GM19438 (cell line): Measurements from ENCODE around the gene BFAR.
A peak's percentile ranks its signal among the peaks of the same experiment; 100 is the strongest.
"Not testable (repeated sequence)": the region's sequence is repeated elsewhere in the genome, so short reads cannot be mapped to it uniquely, and the experiment has no call there.

Experiments used
- ATAC-seq: cut with Tn5 transposase; IDR thresholded peaks from one replicate; pipeline ENCODE4 v1.9.1; 2021; ENCODE audit warnings: low read depth; ENCODE audit not compliant: unreplicated experiment

BFAR gene

GRCh38 chr16:14635395-14636165 lies 2.8 kb downstream of the BFAR start:
- no peak for ATAC-seq

GRCh38 chr16:14636179-14636950 lies 3.6 kb downstream of the BFAR start:
- not testable (repeated sequence) for ATAC-seq

DNA sequence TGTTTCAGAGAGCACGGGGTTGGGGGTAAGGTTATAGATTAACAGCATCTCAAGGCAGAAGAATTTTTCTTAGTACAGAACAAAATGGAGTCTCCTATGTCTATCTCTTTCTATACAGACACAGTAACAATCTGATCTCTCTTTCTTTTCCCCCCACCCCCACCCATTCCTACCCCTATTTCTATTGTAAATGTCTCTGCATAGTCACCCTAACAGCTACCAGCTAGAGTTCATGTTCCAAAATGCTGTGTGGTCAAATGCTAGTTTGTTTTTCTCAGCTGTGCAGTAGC lies 4.1 kb downstream of the BFAR start:
- ATAC-seq = not testable (repeated sequence)

DNA sequence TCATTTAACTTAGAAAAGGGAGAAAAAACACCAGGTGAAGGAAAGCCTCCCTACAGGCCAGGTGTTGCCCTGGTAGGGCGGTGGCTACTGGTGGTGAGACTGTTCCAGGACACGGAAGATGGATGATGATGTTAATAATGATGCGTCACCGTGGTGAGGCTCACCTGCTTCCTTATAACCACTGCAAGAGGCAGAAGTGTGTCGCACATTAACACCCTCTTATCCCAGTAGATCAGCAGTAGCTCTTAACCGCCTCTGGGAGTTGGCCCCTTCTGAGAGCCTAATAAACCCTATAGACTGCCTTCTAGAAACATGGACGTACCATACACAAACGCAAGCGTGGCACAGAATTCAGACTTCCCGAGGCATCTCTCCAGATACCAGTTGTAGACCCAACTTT lies 7.8 kb downstream of the BFAR start:
- ATAC-seq = no peak

DNA sequence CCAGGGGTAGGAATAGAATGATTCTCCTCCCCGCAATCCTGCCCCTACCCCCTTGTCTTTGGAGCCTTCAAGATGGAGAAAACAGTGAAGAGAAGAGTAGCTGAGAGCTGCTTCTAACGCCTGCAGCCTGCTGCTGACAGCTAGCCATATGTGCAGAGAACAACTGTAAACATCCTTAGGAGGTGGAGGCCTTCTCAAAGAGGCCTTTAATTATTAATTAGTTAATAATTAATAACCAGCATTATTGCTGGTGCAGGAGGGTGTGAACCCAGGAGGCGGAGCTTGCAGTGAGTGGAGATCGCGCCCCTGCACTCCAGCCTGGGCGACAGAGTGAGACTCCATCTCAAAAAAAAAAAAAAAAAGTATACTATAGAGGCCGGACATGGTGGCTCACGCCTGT lies 8.5 kb downstream of the BFAR start:
- ATAC-seq = no peak

GRCh38 chr16:14641926-14642325 lies 9.2 kb downstream of the BFAR start:
- no peak for ATAC-seq

GRCh38 chr16:14649816-14650215 lies 17.1 kb downstream of the BFAR start:
- ATAC-seq = no peak

GRCh38 chr16:14650629-14651028 lies 17.9 kb downstream of the BFAR start:
- ATAC-seq = no peak

GRCh38 chr16:14652726-14653125 lies 20.0 kb downstream of the BFAR start:
- no peak for ATAC-seq

DNA sequence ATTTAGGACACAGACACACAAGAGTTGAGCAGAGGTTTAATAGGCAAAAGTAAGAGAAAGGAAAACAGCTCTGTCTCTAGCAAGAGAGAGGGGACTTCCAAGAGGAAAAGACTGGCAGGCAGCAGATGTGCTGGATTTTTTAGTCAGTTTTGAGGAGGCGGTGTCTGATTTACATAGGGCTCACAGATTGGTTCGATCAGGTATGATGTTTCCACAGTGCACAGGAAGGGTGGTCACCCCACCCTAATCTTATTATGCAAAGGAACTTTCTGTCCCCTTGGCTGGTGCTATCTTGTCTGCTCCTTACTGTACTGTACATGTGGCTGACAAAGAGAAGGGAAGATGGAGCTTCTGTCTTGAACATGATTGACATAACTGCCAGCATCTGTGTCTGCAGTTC lies 25.3 kb downstream of the BFAR start:
- no peak for ATAC-seq

GRCh38 chr16:14667347-14668266 lies 34.9 kb downstream of the BFAR start:
- ATAC-seq = no peak

- no peak for ATAC-seq
Measured at GRCh38 chr16:14668556-14669223, 35.9 kb downstream of the BFAR start.

- ATAC-seq = no peak
Measured at GRCh38 chr16:14669776-14670175, 37.0 kb downstream of the BFAR start.

- ATAC-seq = peak; percentile 57
Measured at GRCh38 chr16:14672403-14672971, 39.7 kb downstream of the BFAR start.

GRCh38 chr16:14676633-14677032 lies 43.9 kb downstream of the BFAR start:
- no peak for ATAC-seq

GRCh38 chr16:14677627-14678026 lies 44.9 kb downstream of the BFAR start:
- no peak for ATAC-seq

- ATAC-seq = no peak
Measured at GRCh38 chr16:14678748-14679497, 46.2 kb downstream of the BFAR start.

DNA sequence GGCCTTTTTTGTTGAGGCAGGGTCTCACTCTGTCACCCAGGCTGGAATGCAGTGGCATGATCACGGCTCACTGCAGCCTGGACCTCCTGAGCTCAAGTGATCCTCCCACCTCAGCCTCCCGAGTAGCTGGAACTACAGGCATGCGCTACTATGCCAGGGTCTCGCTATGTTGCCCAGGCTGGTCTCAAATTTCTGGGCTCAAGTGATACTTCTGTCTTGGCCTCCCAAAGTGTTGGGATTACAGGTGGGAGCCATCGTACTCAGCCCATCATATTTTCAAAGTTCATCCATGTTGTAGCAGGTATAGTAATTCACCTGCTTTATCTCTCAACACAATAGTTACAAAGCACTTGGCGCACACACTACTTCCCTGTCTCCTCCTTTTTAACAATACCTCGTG lies 47.6 kb downstream of the BFAR start:
- not testable (repeated sequence) for ATAC-seq

GRCh38 chr16:14681115-14681514 lies 48.4 kb downstream of the BFAR start:
- ATAC-seq = no peak

DNA sequence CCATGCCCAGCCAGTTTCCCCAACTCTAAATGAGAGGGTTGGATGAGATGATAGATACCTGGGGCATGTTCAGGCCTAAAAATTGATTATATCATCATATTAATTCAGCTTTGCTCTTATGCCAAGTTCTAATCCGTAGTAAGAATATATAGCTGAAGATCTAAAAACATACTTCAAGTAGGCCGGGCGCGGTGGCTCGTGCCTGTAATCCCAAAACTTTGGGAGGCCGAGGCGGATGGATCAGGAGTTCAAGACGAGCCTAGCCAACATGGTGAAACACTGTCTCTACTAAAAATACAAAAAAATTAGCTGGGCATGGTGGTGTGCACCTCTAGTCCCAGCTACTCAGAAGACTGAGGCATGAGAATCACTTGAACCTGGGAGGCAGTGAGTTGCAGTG lies 49.4 kb downstream of the BFAR start:
- no peak for ATAC-seq
